Lung microvascular endothelial cell (primary cell): Measurements from ENCODE around the gene BAAT. TPM values are rescaled to one million over a fixed set of nuclear protein-coding genes. Genes with fewer than 3 reads are reported as not detected.

Source experiments
- DNase-seq, 2 donors: peaks; one replicate each; pipeline versions ENCODE4 v3.0.0 to v3.0.0-alpha.2; 2010; ENCODE audit warnings: low read depth in 2 of 2
- total RNA-seq: library from RNA; depleted of rRNA; stranded (reverse); fragments of >200 nt; gene quantifications from 2 replicates; pipeline ENCODE4 v1.2.1, GENCODE V29; 2014

The BAAT gene
- total RNA-seq, 1 donor from 2014 or later = not detected

GRCh38 chr9:101324245-101324804 lies 60.5 kb downstream of the BAAT start:
- DNase-seq = no peak

- no peak for DNase-seq
Observed at GRCh38 chr9:101323129-101323528, 61.7 kb downstream of the BAAT start.

DNA sequence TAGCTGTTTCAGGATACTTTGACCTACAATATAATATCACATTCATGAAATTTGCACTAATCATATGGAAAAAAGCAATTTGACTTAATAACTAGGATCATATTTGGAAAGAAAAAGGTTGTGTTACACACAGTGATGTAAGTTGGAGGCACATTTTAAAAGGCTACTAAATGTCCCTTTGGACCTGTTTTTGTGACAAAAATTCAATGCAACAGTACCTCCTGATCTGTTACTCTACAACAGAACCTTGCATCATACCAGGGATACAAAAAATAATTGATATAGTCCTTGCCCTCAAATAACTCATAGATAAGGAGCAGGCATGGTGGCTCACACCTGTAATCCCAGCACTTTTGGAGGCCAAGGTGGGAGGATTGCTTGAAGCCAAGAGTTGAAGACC lies 67.1 kb downstream of the BAAT start:
- no peak for DNase-seq

DNA sequence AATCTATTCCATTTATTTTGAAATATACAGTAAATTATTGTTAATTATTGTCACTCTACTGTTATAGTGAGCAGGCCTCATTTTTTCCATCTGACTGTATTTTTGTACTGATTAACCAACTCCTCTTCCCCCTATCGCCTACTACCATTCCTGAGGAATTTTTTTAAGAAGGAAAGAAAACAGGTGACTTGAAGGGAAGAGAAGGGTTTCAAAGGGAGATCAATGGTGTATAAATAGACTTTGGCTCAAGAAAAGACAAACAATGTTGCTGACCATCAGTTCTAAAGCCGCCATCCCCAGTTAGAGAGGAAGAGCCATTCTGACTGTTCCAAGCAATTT lies 69.7 kb downstream of the BAAT start:
- DNase-seq = no peak

DNA sequence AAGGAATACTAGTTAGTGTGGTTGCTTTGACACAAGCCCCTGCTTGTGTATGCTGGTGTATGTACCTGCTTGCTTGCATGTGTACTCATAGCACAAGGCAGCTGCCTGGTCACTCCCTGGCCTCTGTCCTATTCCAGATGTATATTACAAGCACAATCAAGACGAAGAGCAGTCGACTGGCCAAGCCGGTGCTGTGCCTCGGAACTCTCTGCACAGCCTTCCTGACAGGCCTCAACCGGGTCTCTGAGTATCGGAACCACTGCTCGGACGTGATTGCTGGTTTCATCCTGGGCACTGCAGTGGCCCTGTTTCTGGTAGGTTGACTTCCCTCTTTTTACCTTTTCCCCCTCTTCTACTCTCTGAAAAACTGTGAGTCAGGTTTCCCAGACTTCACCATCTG lies 72.1 kb downstream of the BAAT start:
- no peak for DNase-seq

GRCh38 chr9:101311758-101312420 lies 72.9 kb downstream of the BAAT start:
- peak; percentile 86 to 91 for DNase-seq

DNA sequence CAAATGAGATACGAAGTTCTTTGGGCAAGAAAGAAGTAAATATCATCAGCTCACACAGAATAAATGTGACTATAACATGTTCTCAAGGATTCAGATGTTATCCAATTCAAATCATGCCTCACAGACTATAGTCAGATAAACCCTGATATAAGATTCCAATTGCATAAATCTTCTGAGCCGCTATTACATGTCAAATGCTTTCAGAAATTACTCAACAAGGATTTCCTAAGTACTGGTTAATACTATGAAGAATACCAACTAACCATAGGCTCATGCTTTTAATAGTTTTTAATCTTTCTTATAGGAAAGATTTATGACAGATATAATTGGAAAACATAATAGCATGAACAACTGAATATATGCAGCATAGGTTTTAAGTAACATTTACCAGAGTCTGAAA lies 73.6 kb downstream of the BAAT start:
- no peak for DNase-seq

Other genes starting within 250 kb of the BAAT start
- 11.6 and 13.3 TPM in 2 replicates for gene MRPL50, start 13.6 kb upstream of the BAAT start, total RNA-seq
- gene ZNF189, start 13.8 kb upstream of the BAAT start, total RNA-seq = 17.5 and 18.1 TPM in 2 replicates
- 0.20 and 0.22 TPM in 2 replicates for gene ALDOB, start 50.8 kb upstream of the BAAT start, total RNA-seq
- gene RNF20, start 148.8 kb upstream of the BAAT start, total RNA-seq = 15.9 and 22.2 TPM in 2 replicates
- gene PPP3R2, start 210.0 kb upstream of the BAAT start, total RNA-seq = not detected in 2 replicates